Brain microvascular endothelial cell (primary cell): ENCODE measurements around the gene LFNG.

Experiments used
- DNase-seq: peaks from one replicate; pipeline ENCODE4 v3.0.0-alpha.2; 2020
- H3K27ac ChIP-seq: fragments of 250-450 bp; sonication (Bioruptor Pico); 2 replicates; pipeline ENCODE4 v1.5.1; 2020; ENCODE audit warnings: mild to moderate bottlenecking, moderate library complexity
- H3K27me3 ChIP-seq: fragments of 250-450 bp; sonication (Bioruptor Pico); replicated peaks from 2 replicates; pipeline ENCODE4 v1.5.1; 2020; ENCODE audit warnings: mild to moderate bottlenecking
- H3K36me3 ChIP-seq: fragments of 250-450 bp; sonication (Bioruptor Pico); replicated peaks from 2 replicates; pipeline ENCODE4 v1.5.1; 2020; ENCODE audit warnings: mild to moderate bottlenecking
- H3K4me3 ChIP-seq: 2 replicates; pipeline ENCODE4 v1.5.1; 2011; ENCODE audit warnings: low read depth, mild to moderate bottlenecking, control low read depth, low read length, moderate library complexity
- in situ Hi-C: cut with HindIII; loops from 2 replicates; pipeline ENCODE4 v1.10.0; 2017; ENCODE audit warnings: low sequenced_read_pairs, low pct_ligation_motif_present
- TF ChIP-seq, protein P1 (sequence below): IDR thresholded peaks from 2 replicates; pipeline ENCODE4 v1.5.1; 2011; ENCODE audit warnings: low read depth, mild to moderate bottlenecking, moderate library complexity, low read length, control low read depth, inconsistent platforms; ENCODE audit errors: missing control alignments

LFNG gene

DNA sequence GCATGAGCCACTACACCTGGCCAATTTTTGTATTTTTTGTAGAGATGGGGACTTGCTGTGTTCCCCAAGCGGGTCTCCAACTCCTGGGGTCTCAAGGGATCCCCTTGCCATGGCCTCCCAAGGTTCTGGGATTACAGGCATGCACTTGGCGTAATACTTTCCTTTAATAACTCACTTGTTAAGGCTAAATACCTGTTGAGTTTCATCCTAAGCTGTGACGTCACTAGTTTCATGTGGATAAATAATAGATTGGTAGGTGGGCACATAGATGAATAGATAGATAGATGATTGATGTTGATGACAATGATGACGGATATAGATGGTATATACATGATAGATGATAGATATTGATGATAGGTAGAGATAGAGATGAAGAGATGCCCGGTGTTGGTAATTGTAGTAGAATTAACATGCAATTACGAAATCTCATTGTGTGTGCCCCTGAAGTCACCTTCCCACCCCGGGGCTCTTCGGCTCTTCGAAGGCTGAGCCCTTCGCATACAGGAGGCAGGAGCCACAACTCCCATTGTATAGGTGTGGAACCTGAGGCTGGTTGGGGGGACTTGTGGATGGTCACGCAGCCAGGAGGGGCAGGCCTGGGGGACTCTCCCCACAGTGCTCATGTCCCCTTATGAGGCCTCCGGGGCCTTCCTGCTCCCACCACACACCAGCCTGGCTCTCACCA lies 45.9 kb upstream of the LFNG start:
- no peak overlapping the region for H3K27ac ChIP-seq
- no peaks in the 10 kb centered on the region for H3K36me3 ChIP-seq
- TF ChIP-seq, protein P1, sequence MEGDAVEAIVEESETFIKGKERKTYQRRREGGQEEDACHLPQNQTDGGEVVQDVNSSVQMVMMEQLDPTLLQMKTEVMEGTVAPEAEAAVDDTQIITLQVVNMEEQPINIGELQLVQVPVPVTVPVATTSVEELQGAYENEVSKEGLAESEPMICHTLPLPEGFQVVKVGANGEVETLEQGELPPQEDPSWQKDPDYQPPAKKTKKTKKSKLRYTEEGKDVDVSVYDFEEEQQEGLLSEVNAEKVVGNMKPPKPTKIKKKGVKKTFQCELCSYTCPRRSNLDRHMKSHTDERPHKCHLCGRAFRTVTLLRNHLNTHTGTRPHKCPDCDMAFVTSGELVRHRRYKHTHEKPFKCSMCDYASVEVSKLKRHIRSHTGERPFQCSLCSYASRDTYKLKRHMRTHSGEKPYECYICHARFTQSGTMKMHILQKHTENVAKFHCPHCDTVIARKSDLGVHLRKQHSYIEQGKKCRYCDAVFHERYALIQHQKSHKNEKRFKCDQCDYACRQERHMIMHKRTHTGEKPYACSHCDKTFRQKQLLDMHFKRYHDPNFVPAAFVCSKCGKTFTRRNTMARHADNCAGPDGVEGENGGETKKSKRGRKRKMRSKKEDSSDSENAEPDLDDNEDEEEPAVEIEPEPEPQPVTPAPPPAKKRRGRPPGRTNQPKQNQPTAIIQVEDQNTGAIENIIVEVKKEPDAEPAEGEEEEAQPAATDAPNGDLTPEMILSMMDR, result no peak
- peaks cover 2% of the 10 kb centered on the region for H3K27me3 ChIP-seq
- no peak overlapping the region for H3K4me3 ChIP-seq
- no peak for DNase-seq
- in situ Hi-C loops, result no loop called here

DNA sequence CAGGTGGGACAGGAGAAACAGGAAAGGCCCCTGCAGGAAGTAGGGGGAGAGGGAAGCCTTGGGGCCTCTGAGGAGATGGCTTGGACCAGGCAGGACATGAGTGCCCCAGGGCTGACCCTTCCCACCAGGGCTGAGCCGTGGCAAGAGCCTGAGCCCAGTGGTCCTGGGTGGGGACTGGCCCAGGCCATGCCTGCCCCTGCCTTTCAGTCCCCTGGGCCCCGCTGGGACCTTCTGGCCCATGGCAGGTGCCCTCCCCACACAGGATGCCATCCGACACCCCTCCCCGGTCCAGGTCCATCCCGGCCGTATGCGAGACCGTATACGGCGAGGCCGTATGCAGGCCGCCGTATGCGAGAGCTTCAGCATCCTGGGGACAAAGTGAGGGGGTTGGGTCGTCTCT lies 45.4 kb upstream of the LFNG start:
- Histone ChIP-seq H3K4me3 (no peak overlapping the region), H3K27ac (no peak overlapping the region)
- DNase-seq, result no peak

DNA sequence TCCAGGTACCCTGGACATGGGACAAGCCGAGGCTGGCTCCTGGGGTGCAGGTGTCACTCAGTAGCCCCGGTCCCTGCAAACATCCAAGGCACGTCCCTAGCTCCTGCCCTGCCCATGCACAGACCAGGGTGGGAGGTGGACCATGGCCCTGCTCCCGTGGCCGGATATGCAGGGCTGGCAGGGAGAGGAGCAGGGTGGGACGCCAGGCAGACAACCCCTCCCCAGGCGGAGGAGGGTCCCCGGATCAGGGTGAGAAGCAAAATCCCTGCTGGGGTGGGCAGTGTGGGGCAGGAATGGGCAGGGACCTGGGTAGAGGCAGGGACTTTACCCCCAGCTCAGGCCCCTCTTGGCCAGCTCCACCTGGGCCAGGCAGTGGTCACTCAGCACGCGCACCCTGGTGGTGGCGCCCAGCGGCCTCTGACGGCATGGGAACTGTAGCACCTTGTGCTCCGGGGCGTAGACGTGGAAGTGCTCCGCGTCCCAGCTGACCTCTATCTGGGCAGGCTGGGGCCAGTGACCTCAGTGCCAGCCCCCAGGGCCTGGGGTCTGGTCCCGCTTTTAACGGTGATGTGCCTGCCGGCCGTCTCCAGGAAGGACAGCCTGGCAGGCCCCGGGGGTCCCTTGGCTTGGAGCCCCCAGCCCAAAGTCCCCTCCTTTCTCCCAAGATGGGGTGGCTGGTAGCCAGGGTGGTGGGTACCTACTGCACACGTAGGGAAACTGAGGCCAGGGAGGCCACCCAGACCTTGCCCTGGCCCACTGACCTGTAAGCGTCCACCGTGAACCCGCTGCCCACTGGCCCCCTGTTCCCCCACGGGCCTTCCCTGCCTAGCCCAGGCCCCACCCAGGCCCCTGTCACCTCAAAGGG lies 44.5 kb upstream of the LFNG start:
- Histone ChIP-seq H3K27ac (no peak overlapping the region), H3K27me3 (peaks cover 8% of the 10 kb centered on the region), H3K4me3 (no peak overlapping the region), H3K36me3 (no peaks in the 10 kb centered on the region)
- no peak for DNase-seq
- TF ChIP-seq, protein P1, result no peak
- in situ Hi-C loops, result no loop called here

More for the DNA sequence above, 45.4 kb upstream of the LFNG start:
- TF ChIP-seq, protein P1, result no peak
- no peaks in the 10 kb centered on the region for H3K36me3 ChIP-seq
- peaks cover 5% of the 10 kb centered on the region for H3K27me3 ChIP-seq
- in situ Hi-C loops, result no loop called here

DNA sequence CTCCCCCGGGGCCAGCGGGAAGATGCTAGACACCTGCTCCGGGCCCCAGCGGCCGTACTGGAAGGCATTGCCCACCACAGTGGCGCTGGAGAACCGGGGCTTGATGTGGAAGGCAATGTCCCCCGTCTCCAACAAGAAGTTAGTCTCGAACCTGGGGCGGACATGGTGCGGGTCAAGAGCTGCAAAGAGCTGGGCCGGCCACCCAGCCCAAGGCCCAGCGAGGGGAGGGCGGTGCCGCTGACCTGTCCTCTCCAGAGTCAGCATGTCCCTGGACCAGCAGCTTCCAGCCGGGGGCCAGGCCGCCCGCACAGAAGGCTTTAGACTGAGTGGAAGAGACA lies 43.9 kb upstream of the LFNG start:
- Histone ChIP-seq H3K27me3 (peaks cover 12% of the 10 kb centered on the region), H3K27ac (no peak overlapping the region), H3K4me3 (no peak overlapping the region), H3K36me3 (no peaks in the 10 kb centered on the region)
- TF ChIP-seq, protein P1, result no peak
- DNase-seq, result no peak
- in situ Hi-C loops, result no loop called here

DNA sequence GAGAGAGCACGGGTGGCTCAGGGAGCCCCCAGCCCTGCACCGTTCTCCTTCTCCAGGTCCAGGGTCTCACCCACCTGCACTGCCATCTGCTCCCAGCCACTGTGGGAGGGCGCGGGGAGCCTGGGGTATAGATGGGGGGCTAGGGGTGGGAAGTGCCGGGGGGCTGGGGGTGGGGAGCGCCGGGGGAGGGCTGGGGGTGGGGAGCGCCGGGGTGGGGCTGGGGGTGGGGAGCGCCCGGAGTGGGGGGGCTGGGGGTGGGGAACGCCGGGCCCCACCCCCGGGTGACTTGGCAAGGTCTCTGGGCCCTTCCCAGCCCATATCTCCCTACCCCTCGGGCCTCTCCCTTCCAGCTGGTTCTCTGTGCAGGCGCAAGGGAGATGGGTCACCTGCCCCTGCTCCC lies 43.3 kb upstream of the LFNG start, which contains the start of gene GRIFIN:
TSS of gene GRIFIN (minus strand) at position 101 of the 400 bp plus-strand sequence. CDS start at position 86, 15 bp downstream.
- H3K4me3 ChIP-seq, result no peak within 1 kb of the TSS
- in situ Hi-C loops, result no loop called here
- H3K27me3 ChIP-seq, result peaks cover 12% of the 10 kb centered on the region
- H3K27ac ChIP-seq, result no peak within 1 kb of the TSS
- TF ChIP-seq, protein P1, result no peak
- no peak for DNase-seq
- no peaks in the 10 kb centered on the region for H3K36me3 ChIP-seq
